Osteoblast (primary cell): ENCODE measurements around the gene SPIB. TPM values are rescaled to one million over a fixed set of nuclear protein-coding genes. Genes with fewer than 3 reads are reported as not detected.

Experiments
- DNase-seq: peaks from one replicate; pipeline ENCODE4 v3.0.0; 2011; ENCODE audit warnings: low spot score, mixed read lengths; ENCODE audit not compliant: insufficient read length; ENCODE audit errors: missing footprints
- H2AFZ ChIP-seq: 2 replicates; pipeline ENCODE4 v1.6.0; 2011; ENCODE audit warnings: mild to moderate bottlenecking, low read length
- H3K27ac ChIP-seq: 2 replicates; pipeline ENCODE4 v1.5.1; 2011; ENCODE audit warnings: mild to moderate bottlenecking, low read depth, low read length, moderate library complexity
- H3K27me3 ChIP-seq: 2 replicates; pipeline ENCODE4 v1.6.0; 2012; ENCODE audit warnings: mild to moderate bottlenecking, control low read depth, inconsistent platforms, low read length, moderate library complexity; ENCODE audit not compliant: insufficient read depth
- H3K36me3 ChIP-seq: 2 replicates; pipeline ENCODE4 v1.5.1; 2011; ENCODE audit warnings: mild to moderate bottlenecking, low read length, control low read depth, moderate library complexity; ENCODE audit not compliant: insufficient read depth
- H3K4me1 ChIP-seq: 2 replicates; pipeline ENCODE4 v1.5.1; 2011; ENCODE audit warnings: mild to moderate bottlenecking, low read length, control low read depth, moderate library complexity; ENCODE audit not compliant: insufficient read depth
- H3K4me2 ChIP-seq: 2 replicates; pipeline ENCODE4 v1.6.0; 2011; ENCODE audit warnings: mild to moderate bottlenecking, low read length; ENCODE audit not compliant: insufficient read depth
- H3K4me3 ChIP-seq: fragments of 200-600 bp; sonication (generic); 3 replicates; pipeline ENCODE4 v1.5.1; 2012; ENCODE audit warnings: mild to moderate bottlenecking, low read length, inconsistent platforms; ENCODE audit not compliant: insufficient read depth
- H3K79me2 ChIP-seq: 2 replicates; pipeline ENCODE4 v1.6.0; 2012; ENCODE audit warnings: mild to moderate bottlenecking, low read length, control low read depth, inconsistent platforms; ENCODE audit not compliant: insufficient read depth
- H3K9me3 ChIP-seq: 2 replicates; pipeline ENCODE4 v1.5.1; 2011; ENCODE audit warnings: low read depth, low read length, control low read depth
- H4K20me1 ChIP-seq: 2 replicates; pipeline ENCODE4 v1.6.0; 2012; ENCODE audit warnings: mild to moderate bottlenecking, low read length, control low read depth; ENCODE audit not compliant: insufficient read depth
- total RNA-seq: library from RNA; depleted of rRNA; stranded (reverse); fragments of >200 nt; gene quantifications from 2 replicates; pipeline ENCODE4 v1.2.3, GENCODE V29; 2012
- TF ChIP-seq, protein P1 (sequence below): IDR thresholded peaks from 2 replicates; pipeline ENCODE4 v1.5.1; 2011; ENCODE audit warnings: mild to moderate bottlenecking, low read depth, low read length, moderate library complexity; ENCODE audit errors: extremely low read depth

The SPIB gene
- total RNA-seq, 1 donor = 0.36 TPM

DNA sequence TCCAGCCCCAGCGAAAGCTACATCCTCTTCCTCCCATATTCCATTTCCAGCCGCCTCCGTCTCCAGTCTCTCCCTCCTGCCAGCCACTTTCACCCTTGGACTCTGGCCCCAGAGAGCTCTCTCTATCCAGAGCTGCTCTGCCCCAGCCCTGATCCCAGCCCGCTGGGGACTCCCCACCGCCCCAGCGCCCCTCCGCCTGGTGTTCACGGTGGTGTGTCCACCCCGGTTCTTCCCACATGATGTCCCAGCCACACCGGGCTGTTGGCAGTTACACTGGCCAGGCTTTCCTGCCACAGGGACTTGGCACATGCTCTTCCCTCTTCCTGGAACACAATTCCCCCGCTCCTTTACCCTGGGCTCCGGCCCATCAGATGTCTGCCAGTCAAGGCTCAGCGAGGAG lies 46.3 kb downstream of the SPIB start:
- no peaks in the 10 kb centered on the region for H3K36me3 ChIP-seq
- H3K4me2 ChIP-seq = no peak overlapping the region
- no peaks in the 10 kb centered on the region for H3K9me3 ChIP-seq
- H3K4me1 ChIP-seq = peaks cover 6% of the 10 kb centered on the region
- TF ChIP-seq, protein P1, sequence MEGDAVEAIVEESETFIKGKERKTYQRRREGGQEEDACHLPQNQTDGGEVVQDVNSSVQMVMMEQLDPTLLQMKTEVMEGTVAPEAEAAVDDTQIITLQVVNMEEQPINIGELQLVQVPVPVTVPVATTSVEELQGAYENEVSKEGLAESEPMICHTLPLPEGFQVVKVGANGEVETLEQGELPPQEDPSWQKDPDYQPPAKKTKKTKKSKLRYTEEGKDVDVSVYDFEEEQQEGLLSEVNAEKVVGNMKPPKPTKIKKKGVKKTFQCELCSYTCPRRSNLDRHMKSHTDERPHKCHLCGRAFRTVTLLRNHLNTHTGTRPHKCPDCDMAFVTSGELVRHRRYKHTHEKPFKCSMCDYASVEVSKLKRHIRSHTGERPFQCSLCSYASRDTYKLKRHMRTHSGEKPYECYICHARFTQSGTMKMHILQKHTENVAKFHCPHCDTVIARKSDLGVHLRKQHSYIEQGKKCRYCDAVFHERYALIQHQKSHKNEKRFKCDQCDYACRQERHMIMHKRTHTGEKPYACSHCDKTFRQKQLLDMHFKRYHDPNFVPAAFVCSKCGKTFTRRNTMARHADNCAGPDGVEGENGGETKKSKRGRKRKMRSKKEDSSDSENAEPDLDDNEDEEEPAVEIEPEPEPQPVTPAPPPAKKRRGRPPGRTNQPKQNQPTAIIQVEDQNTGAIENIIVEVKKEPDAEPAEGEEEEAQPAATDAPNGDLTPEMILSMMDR = no peak
- no peak overlapping the region for H2AFZ ChIP-seq
- peak; percentile 30 for DNase-seq
- H3K79me2 ChIP-seq = no peaks in the 10 kb centered on the region
- no peak overlapping the region for H3K4me3 ChIP-seq
- no peaks in the 10 kb centered on the region for H3K27me3 ChIP-seq
- H3K27ac ChIP-seq = no peak overlapping the region
- H4K20me1 ChIP-seq = no peaks in the 10 kb centered on the region

DNA sequence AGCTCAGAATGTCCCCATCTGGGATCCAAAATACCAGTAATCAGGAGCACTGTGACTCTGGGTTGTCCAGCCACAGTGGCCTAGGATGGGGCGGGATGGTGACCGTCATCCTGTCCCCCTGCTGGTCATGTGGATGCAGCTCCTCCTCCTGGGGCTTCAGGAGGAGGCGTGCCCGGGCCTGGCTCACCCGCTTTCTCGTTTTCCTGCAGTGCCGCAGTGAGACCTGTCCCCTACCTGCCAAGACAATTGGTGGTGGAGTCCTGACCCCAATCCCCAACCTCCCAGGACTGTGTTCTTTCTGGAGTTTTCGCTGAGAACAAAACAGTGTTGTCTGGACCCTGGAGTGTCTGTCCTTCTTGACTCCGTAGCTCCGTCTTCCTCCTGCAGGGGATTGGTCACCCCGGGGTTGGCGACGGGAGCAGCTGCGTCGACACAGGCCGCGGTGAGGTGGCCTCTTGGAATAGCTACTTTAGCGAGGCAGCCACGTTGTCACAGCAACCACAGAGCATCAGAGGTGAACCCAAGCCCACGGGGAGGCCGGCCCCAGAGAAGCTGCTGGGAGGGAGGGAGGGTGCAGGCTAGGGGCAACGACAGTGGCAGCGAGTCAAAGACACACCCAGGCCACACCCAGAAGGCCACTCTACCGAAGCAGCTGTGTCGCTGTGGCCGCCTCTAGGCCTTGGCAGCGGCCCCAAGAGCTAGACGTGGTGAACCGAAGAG lies 47.4 kb downstream of the SPIB start:
- no peak overlapping the region for H2AFZ ChIP-seq
- DNase-seq = no peak
- H3K4me1 ChIP-seq = no peaks in the 10 kb centered on the region
- H3K9me3 ChIP-seq = no peaks in the 10 kb centered on the region
- no peak overlapping the region for H3K27ac ChIP-seq
- H3K4me3 ChIP-seq = no peak overlapping the region
- no peaks in the 10 kb centered on the region for H3K79me2 ChIP-seq
- no peaks in the 10 kb centered on the region for H3K27me3 ChIP-seq
- H3K4me2 ChIP-seq = no peak overlapping the region
- no peaks in the 10 kb centered on the region for H4K20me1 ChIP-seq
- TF ChIP-seq, protein P1 = peak; percentile 21
- no peaks in the 10 kb centered on the region for H3K36me3 ChIP-seq

DNA sequence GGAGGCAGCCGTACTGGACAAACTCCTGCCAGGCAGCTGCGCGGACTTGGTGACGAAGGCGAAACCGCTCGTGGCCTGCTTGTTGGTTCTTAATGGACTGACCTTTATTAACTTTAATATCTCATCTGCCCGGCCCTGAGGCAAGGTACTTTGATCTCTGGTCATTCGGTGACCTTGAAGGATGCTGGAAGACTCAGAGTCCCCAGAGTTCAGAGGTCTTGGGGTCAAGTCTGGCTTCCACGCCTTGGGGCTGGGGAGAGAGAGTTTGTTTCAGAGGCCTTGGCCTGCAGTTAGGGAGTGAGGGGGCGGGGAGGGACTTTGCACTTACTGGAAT lies 47.9 kb downstream of the SPIB start:
- Histone ChIP-seq H3K9me3 (no peaks in the 10 kb centered on the region), H3K36me3 (no peaks in the 10 kb centered on the region), H4K20me1 (no peaks in the 10 kb centered on the region), H3K4me3 (no peak overlapping the region), H2AFZ (no peak overlapping the region), H3K79me2 (no peaks in the 10 kb centered on the region), H3K27me3 (no peaks in the 10 kb centered on the region), H3K4me2 (no peak overlapping the region), H3K27ac (no peak overlapping the region), H3K4me1 (no peaks in the 10 kb centered on the region)
- TF ChIP-seq, protein P1 = no peak
- DNase-seq = no peak

DNA sequence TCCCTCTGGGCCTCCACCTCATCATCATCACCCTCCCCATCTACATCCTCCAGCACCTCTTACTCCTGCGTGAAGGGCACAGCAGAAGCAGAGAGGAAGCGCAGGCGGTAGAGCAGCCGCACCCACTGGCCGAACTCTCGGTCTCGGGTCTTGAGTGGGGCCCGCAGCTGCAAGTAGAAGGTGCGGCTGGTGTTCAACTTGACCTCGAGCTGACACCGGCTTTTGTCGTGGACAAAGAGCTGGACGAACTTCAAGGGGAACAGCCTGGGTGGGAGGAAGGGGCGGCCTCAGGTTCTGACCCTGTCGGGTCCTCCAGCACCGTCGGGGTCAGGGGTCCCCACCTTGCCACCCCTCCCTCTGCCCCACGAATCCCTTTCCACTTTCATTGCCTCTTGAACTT lies 48.8 kb downstream of the SPIB start:
- H3K4me1 ChIP-seq = no peaks in the 10 kb centered on the region
- H3K27me3 ChIP-seq = no peaks in the 10 kb centered on the region
- H2AFZ ChIP-seq = no peak overlapping the region
- no peak for DNase-seq
- H3K9me3 ChIP-seq = no peaks in the 10 kb centered on the region
- no peaks in the 10 kb centered on the region for H3K36me3 ChIP-seq
- H4K20me1 ChIP-seq = no peaks in the 10 kb centered on the region
- no peak overlapping the region for H3K4me2 ChIP-seq
- H3K4me3 ChIP-seq = no peak overlapping the region
- TF ChIP-seq, protein P1 = no peak
- H3K79me2 ChIP-seq = no peaks in the 10 kb centered on the region
- H3K27ac ChIP-seq = no peak overlapping the region
